H1 (cell line): ENCODE data around the gene SCNM1. TPM values are rescaled to one million over a fixed set of nuclear protein-coding genes. Genes with fewer than 3 reads are reported as not detected.

ENCODE experiments used
- EP300 ChIP-seq, 2 experiments: IDR thresholded peaks; 1 replicate in 1 of 2; 2 replicates in 1 of 2; pipeline ENCODE4 v1.6.1; 2011 to 2012; ENCODE audit warnings: low read depth in 2 of 2, low read length in 2 of 2, mild to moderate bottlenecking in 2 of 2, borderline replicate concordance in 1 of 2, inconsistent platforms in 1 of 2, moderate library complexity in 1 of 2
- NANOG ChIP-seq: IDR thresholded peaks from 2 replicates; pipeline ENCODE4 v1.6.1; 2011; ENCODE audit warnings: low read length, low read depth, mild to moderate bottlenecking, inconsistent platforms; ENCODE audit not compliant: insufficient read depth, poor library complexity, severe bottlenecking
- POLR2A ChIP-seq, 2 experiments: IDR thresholded peaks; 1 replicate in 1 of 2; 2 replicates in 1 of 2; pipeline ENCODE4 v1.6.1; 2011; ENCODE audit warnings: low read depth in 2 of 2, low read length in 2 of 2, mild to moderate bottlenecking in 2 of 2; ENCODE audit errors: control extremely low read depth in 1 of 2
- SAP30 ChIP-seq: fragments of 300-600 bp; sonication (generic); IDR thresholded peaks from 2 replicates; pipeline ENCODE4 v1.7.1; 2012; ENCODE audit warnings: low read length, moderate library complexity, mild to moderate bottlenecking, inconsistent platforms; ENCODE audit not compliant: insufficient read depth, insufficient replicate concordance
- SP1 ChIP-seq: IDR thresholded peaks from 2 replicates; pipeline ENCODE4 v1.6.1; 2011; ENCODE audit warnings: low read depth, low read length
- SP2 ChIP-seq: IDR thresholded peaks from 2 replicates; pipeline ENCODE4 v1.6.1; 2012; ENCODE audit warnings: mild to moderate bottlenecking, low read length, inconsistent platforms
- TEAD4 ChIP-seq: IDR thresholded peaks from 2 replicates; pipeline ENCODE4 v1.6.1; 2012; ENCODE audit warnings: low read depth, low read length, inconsistent platforms, mixed read lengths
- polyA plus RNA-seq, 7 experiments: library from polyadenylated mRNA; depleted of rRNA in 3 of 7; stranded (reverse) in 5 of 7; unstranded in 2 of 7; fragments of >200 nt in 5 of 7; fragments of 200-250 nt in 2 of 7; gene quantifications; 1 replicate in 5 of 7; 2 replicates in 1 of 7; 4 replicates in 1 of 7; pipeline versions ENCODE4 v1.2.1 to v1.2.3, GENCODE V29; 2011 to 2013; ENCODE audit warnings: missing spikeins in 2 of 7, mixed read lengths in 2 of 7
- total RNA-seq: library from RNA; stranded (reverse); fragmentation: NEBNext Ultra II Directional; extraction: Animal tissue kit (Norgen Biotek cat#: 25700); gene quantifications from 2 replicates; pipeline ENCODE4 v1.2.1, GENCODE V29; 2021
- TF ChIP-seq, protein P1 (sequence below): fragments of 300-600 bp; sonication (generic); IDR thresholded peaks from 2 replicates; pipeline ENCODE4 v1.7.1; 2012; ENCODE audit warnings: low read length, moderate library complexity, mild to moderate bottlenecking, inconsistent platforms; ENCODE audit not compliant: insufficient replicate concordance
- TF ChIP-seq, protein P2 (sequence below): IDR thresholded peaks from 2 replicates; pipeline ENCODE4 v1.6.1; 2012; ENCODE audit warnings: inconsistent platforms

The SCNM1 gene
- total and polyA plus RNA-seq, 2 of the 8 experiments (the other 6 are each of a cell fraction or from before 2014, with no cell fraction given), result 13.6 to 46.2 TPM

DNA sequence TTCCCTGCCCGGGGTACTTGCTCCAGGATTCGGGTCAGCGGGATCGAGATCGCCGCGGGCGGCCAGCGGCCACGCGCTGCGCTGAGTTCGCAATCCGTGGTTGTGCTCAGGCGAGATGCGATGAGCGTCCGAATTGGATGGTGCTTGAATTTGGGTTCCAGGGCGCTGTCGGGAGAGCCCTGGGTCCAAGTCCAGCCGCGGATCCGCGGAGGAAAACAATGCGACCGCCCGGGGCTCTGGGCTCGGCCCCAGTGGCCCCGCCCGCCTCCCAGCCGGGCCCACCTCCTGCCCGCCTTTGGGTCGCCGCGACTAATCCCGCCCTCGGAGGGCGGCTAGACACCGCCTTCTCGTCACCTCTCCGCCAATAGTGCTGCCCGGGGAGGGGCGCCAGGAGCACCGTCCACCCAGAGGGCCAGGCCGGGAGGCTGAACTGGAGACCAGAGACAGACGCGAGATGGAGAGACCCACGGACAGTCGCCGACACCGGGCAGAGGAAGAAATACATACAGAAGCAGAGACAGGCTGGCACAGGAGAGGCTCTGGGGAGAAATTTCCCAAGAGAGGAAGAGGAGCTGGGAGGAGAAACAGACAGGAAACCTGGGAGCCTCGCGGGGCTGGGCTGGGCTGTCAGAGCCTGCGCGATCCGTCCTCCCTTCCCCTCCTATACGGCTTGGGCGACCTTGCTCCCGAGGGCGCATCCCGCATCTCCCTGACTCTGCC is 19.4 kb upstream of the SCNM1 start, which contains the start of gene SEMA6C (continued):
- TF ChIP-seq, protein P1, sequence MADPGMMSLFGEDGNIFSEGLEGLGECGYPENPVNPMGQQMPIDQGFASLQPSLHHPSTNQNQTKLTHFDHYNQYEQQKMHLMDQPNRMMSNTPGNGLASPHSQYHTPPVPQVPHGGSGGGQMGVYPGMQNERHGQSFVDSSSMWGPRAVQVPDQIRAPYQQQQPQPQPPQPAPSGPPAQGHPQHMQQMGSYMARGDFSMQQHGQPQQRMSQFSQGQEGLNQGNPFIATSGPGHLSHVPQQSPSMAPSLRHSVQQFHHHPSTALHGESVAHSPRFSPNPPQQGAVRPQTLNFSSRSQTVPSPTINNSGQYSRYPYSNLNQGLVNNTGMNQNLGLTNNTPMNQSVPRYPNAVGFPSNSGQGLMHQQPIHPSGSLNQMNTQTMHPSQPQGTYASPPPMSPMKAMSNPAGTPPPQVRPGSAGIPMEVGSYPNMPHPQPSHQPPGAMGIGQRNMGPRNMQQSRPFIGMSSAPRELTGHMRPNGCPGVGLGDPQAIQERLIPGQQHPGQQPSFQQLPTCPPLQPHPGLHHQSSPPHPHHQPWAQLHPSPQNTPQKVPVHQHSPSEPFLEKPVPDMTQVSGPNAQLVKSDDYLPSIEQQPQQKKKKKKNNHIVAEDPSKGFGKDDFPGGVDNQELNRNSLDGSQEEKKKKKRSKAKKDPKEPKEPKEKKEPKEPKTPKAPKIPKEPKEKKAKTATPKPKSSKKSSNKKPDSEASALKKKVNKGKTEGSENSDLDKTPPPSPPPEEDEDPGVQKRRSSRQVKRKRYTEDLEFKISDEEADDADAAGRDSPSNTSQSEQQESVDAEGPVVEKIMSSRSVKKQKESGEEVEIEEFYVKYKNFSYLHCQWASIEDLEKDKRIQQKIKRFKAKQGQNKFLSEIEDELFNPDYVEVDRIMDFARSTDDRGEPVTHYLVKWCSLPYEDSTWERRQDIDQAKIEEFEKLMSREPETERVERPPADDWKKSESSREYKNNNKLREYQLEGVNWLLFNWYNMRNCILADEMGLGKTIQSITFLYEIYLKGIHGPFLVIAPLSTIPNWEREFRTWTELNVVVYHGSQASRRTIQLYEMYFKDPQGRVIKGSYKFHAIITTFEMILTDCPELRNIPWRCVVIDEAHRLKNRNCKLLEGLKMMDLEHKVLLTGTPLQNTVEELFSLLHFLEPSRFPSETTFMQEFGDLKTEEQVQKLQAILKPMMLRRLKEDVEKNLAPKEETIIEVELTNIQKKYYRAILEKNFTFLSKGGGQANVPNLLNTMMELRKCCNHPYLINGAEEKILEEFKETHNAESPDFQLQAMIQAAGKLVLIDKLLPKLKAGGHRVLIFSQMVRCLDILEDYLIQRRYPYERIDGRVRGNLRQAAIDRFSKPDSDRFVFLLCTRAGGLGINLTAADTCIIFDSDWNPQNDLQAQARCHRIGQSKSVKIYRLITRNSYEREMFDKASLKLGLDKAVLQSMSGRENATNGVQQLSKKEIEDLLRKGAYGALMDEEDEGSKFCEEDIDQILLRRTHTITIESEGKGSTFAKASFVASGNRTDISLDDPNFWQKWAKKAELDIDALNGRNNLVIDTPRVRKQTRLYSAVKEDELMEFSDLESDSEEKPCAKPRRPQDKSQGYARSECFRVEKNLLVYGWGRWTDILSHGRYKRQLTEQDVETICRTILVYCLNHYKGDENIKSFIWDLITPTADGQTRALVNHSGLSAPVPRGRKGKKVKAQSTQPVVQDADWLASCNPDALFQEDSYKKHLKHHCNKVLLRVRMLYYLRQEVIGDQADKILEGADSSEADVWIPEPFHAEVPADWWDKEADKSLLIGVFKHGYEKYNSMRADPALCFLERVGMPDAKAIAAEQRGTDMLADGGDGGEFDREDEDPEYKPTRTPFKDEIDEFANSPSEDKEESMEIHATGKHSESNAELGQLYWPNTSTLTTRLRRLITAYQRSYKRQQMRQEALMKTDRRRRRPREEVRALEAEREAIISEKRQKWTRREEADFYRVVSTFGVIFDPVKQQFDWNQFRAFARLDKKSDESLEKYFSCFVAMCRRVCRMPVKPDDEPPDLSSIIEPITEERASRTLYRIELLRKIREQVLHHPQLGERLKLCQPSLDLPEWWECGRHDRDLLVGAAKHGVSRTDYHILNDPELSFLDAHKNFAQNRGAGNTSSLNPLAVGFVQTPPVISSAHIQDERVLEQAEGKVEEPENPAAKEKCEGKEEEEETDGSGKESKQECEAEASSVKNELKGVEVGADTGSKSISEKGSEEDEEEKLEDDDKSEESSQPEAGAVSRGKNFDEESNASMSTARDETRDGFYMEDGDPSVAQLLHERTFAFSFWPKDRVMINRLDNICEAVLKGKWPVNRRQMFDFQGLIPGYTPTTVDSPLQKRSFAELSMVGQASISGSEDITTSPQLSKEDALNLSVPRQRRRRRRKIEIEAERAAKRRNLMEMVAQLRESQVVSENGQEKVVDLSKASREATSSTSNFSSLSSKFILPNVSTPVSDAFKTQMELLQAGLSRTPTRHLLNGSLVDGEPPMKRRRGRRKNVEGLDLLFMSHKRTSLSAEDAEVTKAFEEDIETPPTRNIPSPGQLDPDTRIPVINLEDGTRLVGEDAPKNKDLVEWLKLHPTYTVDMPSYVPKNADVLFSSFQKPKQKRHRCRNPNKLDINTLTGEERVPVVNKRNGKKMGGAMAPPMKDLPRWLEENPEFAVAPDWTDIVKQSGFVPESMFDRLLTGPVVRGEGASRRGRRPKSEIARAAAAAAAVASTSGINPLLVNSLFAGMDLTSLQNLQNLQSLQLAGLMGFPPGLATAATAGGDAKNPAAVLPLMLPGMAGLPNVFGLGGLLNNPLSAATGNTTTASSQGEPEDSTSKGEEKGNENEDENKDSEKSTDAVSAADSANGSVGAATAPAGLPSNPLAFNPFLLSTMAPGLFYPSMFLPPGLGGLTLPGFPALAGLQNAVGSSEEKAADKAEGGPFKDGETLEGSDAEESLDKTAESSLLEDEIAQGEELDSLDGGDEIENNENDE, result no peak
- TF ChIP-seq, protein P2, sequence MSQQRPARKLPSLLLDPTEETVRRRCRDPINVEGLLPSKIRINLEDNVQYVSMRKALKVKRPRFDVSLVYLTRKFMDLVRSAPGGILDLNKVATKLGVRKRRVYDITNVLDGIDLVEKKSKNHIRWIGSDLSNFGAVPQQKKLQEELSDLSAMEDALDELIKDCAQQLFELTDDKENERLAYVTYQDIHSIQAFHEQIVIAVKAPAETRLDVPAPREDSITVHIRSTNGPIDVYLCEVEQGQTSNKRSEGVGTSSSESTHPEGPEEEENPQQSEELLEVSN, result peak; percentile 27
- TF ChIP-seq SAP30 (peak; percentile 57), SP2 (no peak), TEAD4 (no peak), SP1 (peak; percentile 41; the same call in 1 of the 2 replicates), POLR2A (IDR thresholded peaks at IDR 0.05; ENCODE audit: control extremely low read depth in 1 of 2, low read depth in 2 of 2, low read length in 2 of 2) (no peak), NANOG (no peak), EP300 (IDR thresholded peaks at IDR 0.05; ENCODE audit: borderline replicate concordance in 1 of 2, low read depth in 2 of 2, low read length in 2 of 2) (no peak)
